GM23338 (cell line): ENCODE data around the gene PLA2G4B. TPM values are rescaled to one million over a fixed set of nuclear protein-coding genes. Genes with fewer than 3 reads are reported as not detected.

Experiments used
- ATAC-seq: fragments of 200-7000 bp; cut with Tn5 transposase; 3 replicates; pipeline ENCODE4 v1.9.1; 2020
- DNase-seq: peaks from one replicate; pipeline ENCODE4 v3.0.0-alpha.2; 2015; ENCODE audit warnings: low spot score
- H2AFZ ChIP-seq: fragments of 200-600 bp; sonication (generic); 2 replicates; pipeline ENCODE4 v1.8.0; 2016; ENCODE audit warnings: antibody characterized with exemption, mild to moderate bottlenecking, moderate library complexity
- H3F3A ChIP-seq: fragments of 200-600 bp; sonication (generic); replicated peaks from 2 replicates; pipeline ENCODE4 v1.8.0; 2017; ENCODE audit warnings: antibody characterized with exemption, mixed run types, low read depth
- H3K27ac ChIP-seq: fragments of 200-600 bp; sonication (generic); 2 replicates; pipeline ENCODE4 v1.6.1; 2016; ENCODE audit warnings: low read depth
- H3K27me3 ChIP-seq: fragments of 200-600 bp; sonication (generic); 2 replicates; pipeline ENCODE4 v1.8.0; 2016; ENCODE audit warnings: mild to moderate bottlenecking, mixed run types, moderate library complexity; ENCODE audit not compliant: insufficient read depth
- H3K36me3 ChIP-seq: fragments of 200-600 bp; sonication (generic); 2 replicates; pipeline ENCODE4 v1.8.0; 2016; ENCODE audit warnings: mild to moderate bottlenecking; ENCODE audit not compliant: insufficient read depth
- H3K4me1 ChIP-seq: fragments of 200-600 bp; sonication (generic); 2 replicates; pipeline ENCODE4 v1.8.0; 2016; ENCODE audit warnings: mild to moderate bottlenecking, moderate library complexity; ENCODE audit not compliant: insufficient read depth
- H3K4me2 ChIP-seq: fragments of 200-600 bp; sonication (generic); 2 replicates; pipeline ENCODE4 v1.7.1; 2017; ENCODE audit warnings: mixed run types
- H3K4me3 ChIP-seq: fragments of 200-600 bp; sonication (generic); 2 replicates; pipeline ENCODE4 v1.6.1; 2016; ENCODE audit warnings: mixed run types
- H3K79me2 ChIP-seq: fragments of 200-600 bp; sonication (generic); replicated peaks from 2 replicates; pipeline ENCODE4 v1.8.0; 2017; ENCODE audit warnings: mild to moderate bottlenecking; ENCODE audit not compliant: insufficient read depth
- H3K9me2 ChIP-seq: fragments of 200-600 bp; sonication (generic); 2 replicates; pipeline ENCODE4 v1.8.0; 2017; ENCODE audit not compliant: insufficient read depth
- H4K20me1 ChIP-seq: fragments of 200-600 bp; sonication (generic); replicated peaks from 2 replicates; pipeline ENCODE4 v1.8.0; 2017; ENCODE audit warnings: mild to moderate bottlenecking; ENCODE audit not compliant: insufficient read depth
- H3K27ac Mint-ChIP-seq: 2 replicates; pipeline ENCODE4 v1.8.0; 2020; ENCODE audit warnings: inconsistent platforms, mild to moderate bottlenecking, moderate library complexity, mixed read lengths
- H3K27me3 Mint-ChIP-seq: 3 replicates; pipeline ENCODE4 v1.8.0; 2022; ENCODE audit warnings: low read depth, mild to moderate bottlenecking, moderate library complexity, mixed read lengths, inconsistent platforms; ENCODE audit not compliant: insufficient read depth, poor library complexity
- H3K36me3 Mint-ChIP-seq: 3 replicates; pipeline ENCODE4 v1.8.0; 2021; ENCODE audit warnings: low read depth, mild to moderate bottlenecking, inconsistent platforms, moderate library complexity, mixed read lengths
- H3K4me1 Mint-ChIP-seq: 3 replicates; pipeline ENCODE4 v1.8.0; 2020; ENCODE audit warnings: mild to moderate bottlenecking, inconsistent platforms, mixed read lengths
- H3K4me3 Mint-ChIP-seq: 3 replicates; pipeline ENCODE4 v1.8.0; 2021; ENCODE audit warnings: moderate library complexity, mild to moderate bottlenecking, inconsistent platforms, mixed read lengths
- H3K9me3 Mint-ChIP-seq: 3 replicates; pipeline ENCODE4 v1.8.0; 2020; ENCODE audit warnings: moderate library complexity, mild to moderate bottlenecking, inconsistent platforms, mixed read lengths
- EZH2 ChIP-seq: fragments of 200-600 bp; sonication (generic); IDR thresholded peaks from one replicate; pipeline ENCODE4 v1.8.0; 2017; ENCODE audit warnings: antibody characterized with exemption, mild to moderate bottlenecking, low read depth; ENCODE audit not compliant: unreplicated experiment
- JUNB ChIP-seq: IDR thresholded peaks from one replicate; pipeline ENCODE4 v1.6.1; 2016; ENCODE audit warnings: antibody characterized with exemption; ENCODE audit not compliant: unreplicated experiment
- NANOG ChIP-seq: IDR thresholded peaks from 2 replicates; pipeline ENCODE4 v1.6.1; 2016; ENCODE audit warnings: antibody characterized with exemption, borderline replicate concordance
- REST ChIP-seq: IDR thresholded peaks from one replicate; pipeline ENCODE4 v1.6.1; 2018; ENCODE audit warnings: antibody characterized with exemption; ENCODE audit not compliant: unreplicated experiment
- ZNF114 ChIP-seq: fragments of 250-450 bp; sonication (Bioruptor Pico); IDR thresholded peaks from 2 replicates; pipeline ENCODE4 v1.5.0; 2020; ENCODE audit warnings: mild to moderate bottlenecking, moderate library complexity
- ZNF331 ChIP-seq: fragments of 250-450 bp; sonication (Bioruptor Pico); IDR thresholded peaks from 2 replicates; pipeline ENCODE4 v1.5.0; 2020; ENCODE audit warnings: low read depth, mild to moderate bottlenecking, moderate library complexity
- polyA plus RNA-seq: library from polyadenylated mRNA; unstranded; fragments of >200 nt; fragmentation: Nextera tagmentation; extraction: Ambion mirVana; gene quantifications from 2 replicates; pipeline ENCODE4 v1.2.1, GENCODE V29; 2016
- total RNA-seq: library from RNA; depleted of rRNA; stranded (reverse); fragments of >200 nt; shearing (Covaris generic); gene quantifications from 2 replicates; pipeline ENCODE4 v1.2.3, GENCODE V29; 2014
- TF ChIP-seq, protein P1 (sequence below): IDR thresholded peaks from 2 replicates; pipeline ENCODE4 v1.6.1; 2016; ENCODE audit warnings: antibody characterized with exemption
- TF ChIP-seq, protein P2 (sequence below): fragments of 250-450 bp; sonication (Bioruptor Pico); IDR thresholded peaks from 2 replicates; pipeline ENCODE4 v1.5.0; 2020; ENCODE audit warnings: mild to moderate bottlenecking, moderate library complexity

PLA2G4B gene
- total and polyA plus RNA-seq, 2 experiments from 2014 or later: 4.4 to 9.6 TPM

DNA sequence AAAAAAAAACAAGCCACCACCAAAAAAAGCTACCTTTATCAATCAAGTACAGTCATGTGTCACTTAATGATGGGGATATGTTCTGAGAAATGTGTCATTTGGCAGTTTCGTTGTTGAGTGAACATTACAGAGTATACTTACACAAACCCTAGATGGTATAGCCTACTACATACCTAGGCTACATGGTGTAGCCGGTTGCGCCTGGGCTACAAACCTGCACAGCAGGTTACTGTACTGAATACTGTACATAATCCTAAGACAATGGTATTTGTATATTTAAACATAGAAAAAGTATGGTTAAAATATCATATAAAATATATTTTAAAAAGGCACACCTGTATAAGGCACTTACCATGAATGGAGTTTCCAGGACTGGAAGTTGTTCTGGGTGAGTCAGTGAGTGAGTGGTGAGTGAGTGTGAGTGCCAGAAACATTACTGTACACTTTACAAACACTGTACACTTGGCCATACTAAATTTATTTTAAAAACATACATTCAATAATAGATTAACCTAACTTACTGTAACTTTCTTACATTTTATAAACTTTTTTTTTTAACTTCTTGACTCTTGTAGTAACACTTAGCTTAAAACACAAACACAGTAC is 36.7 kb upstream of the PLA2G4B start:
- H3K4me3 ChIP-seq: no peak overlapping the region
- no peaks in the 10 kb centered on the region for H3K27me3 ChIP-seq
- no peak for DNase-seq
- Mint-ChIP-seq H3K36me3 (no peaks in the 10 kb centered on the region), H3K9me3 (no peaks in the 10 kb centered on the region), H3K27ac (no peak overlapping the region), H3K4me3 (no peak overlapping the region), H3K4me1 (peaks cover 2% of the 10 kb centered on the region; the same call in 1 of the 3 replicates), H3K27me3 (peaks cover 3% of the 10 kb centered on the region)
- H3K36me3 ChIP-seq: no peaks in the 10 kb centered on the region
- H3K4me2 ChIP-seq: no peak overlapping the region
- H4K20me1 ChIP-seq: no peaks in the 10 kb centered on the region; the same call in none of the 2 replicates
- no peak overlapping the region for H2AFZ ChIP-seq
- no peaks in the 10 kb centered on the region for H3F3A ChIP-seq
- H3K4me1 ChIP-seq: no peaks in the 10 kb centered on the region
- H3K27ac ChIP-seq: no peak overlapping the region
- no peaks in the 10 kb centered on the region for H3K9me2 ChIP-seq
- H3K79me2 ChIP-seq: no peaks in the 10 kb centered on the region
- TF ChIP-seq, protein P1, sequence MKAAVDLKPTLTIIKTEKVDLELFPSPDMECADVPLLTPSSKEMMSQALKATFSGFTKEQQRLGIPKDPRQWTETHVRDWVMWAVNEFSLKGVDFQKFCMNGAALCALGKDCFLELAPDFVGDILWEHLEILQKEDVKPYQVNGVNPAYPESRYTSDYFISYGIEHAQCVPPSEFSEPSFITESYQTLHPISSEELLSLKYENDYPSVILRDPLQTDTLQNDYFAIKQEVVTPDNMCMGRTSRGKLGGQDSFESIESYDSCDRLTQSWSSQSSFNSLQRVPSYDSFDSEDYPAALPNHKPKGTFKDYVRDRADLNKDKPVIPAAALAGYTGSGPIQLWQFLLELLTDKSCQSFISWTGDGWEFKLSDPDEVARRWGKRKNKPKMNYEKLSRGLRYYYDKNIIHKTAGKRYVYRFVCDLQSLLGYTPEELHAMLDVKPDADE: no peak
- TF ChIP-seq, protein P2, sequence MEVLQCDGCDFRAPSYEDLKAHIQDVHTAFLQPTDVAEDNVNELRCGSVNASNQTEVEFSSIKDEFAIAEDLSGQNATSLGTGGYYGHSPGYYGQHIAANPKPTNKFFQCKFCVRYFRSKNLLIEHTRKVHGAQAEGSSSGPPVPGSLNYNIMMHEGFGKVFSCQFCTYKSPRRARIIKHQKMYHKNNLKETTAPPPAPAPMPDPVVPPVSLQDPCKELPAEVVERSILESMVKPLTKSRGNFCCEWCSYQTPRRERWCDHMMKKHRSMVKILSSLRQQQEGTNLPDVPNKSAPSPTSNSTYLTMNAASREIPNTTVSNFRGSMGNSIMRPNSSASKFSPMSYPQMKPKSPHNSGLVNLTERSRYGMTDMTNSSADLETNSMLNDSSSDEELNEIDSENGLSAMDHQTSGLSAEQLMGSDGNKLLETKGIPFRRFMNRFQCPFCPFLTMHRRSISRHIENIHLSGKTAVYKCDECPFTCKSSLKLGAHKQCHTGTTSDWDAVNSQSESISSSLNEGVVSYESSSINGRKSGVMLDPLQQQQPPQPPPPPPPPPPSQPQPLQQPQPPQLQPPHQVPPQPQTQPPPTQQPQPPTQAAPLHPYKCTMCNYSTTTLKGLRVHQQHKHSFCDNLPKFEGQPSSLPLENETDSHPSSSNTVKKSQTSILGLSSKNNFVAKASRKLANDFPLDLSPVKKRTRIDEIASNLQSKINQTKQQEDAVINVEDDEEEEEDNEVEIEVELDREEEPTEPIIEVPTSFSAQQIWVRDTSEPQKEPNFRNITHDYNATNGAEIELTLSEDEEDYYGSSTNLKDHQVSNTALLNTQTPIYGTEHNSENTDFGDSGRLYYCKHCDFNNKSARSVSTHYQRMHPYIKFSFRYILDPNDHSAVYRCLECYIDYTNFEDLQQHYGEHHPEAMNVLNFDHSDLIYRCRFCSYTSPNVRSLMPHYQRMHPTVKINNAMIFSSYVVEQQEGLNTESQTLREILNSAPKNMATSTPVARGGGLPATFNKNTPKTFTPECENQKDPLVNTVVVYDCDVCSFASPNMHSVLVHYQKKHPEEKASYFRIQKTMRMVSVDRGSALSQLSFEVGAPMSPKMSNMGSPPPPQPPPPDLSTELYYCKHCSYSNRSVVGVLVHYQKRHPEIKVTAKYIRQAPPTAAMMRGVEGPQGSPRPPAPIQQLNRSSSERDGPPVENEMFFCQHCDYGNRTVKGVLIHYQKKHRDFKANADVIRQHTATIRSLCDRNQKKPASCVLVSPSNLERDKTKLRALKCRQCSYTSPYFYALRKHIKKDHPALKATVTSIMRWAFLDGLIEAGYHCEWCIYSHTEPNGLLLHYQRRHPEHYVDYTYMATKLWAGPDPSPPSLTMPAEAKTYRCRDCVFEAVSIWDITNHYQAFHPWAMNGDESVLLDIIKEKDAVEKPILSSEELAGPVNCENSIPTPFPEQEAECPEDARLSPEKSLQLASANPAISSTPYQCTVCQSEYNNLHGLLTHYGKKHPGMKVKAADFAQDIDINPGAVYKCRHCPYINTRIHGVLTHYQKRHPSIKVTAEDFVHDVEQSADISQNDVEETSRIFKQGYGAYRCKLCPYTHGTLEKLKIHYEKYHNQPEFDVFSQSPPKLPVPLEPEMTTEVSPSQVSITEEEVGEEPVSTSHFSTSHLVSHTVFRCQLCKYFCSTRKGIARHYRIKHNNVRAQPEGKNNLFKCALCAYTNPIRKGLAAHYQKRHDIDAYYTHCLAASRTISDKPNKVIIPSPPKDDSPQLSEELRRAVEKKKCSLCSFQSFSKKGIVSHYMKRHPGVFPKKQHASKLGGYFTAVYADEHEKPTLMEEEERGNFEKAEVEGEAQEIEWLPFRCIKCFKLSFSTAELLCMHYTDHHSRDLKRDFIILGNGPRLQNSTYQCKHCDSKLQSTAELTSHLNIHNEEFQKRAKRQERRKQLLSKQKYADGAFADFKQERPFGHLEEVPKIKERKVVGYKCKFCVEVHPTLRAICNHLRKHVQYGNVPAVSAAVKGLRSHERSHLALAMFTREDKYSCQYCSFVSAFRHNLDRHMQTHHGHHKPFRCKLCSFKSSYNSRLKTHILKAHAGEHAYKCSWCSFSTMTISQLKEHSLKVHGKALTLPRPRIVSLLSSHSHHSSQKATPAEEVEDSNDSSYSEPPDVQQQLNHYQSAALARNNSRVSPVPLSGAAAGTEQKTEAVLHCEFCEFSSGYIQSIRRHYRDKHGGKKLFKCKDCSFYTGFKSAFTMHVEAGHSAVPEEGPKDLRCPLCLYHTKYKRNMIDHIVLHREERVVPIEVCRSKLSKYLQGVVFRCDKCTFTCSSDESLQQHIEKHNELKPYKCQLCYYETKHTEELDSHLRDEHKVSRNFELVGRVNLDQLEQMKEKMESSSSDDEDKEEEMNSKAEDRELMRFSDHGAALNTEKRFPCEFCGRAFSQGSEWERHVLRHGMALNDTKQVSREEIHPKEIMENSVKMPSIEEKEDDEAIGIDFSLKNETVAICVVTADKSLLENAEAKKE (CRISPR knock-in tag): no peak
- ATAC-seq: no peak

DNA sequence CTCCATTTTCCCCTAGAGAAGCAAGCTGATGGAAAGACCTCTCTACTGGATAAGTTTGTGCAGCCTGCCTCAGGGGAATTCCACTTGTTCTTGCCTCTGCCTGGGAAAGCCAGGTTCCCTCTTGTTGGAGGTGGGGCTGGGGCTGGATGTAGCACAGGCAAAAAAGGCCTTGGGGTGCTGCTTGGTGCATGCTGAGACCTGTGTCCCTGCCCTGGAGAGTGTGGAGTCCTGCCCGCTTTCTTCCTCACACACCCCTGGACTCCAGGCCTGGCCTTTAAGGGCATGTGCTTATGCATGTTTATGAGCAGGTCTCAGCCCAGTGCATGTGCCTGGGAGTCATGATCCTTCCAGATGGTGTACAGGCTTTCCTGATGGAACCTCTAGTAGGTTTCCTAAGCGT is 34.3 kb upstream of the PLA2G4B start:
- Histone ChIP-seq H3K27me3 (no peaks in the 10 kb centered on the region), H3K9me2 (no peaks in the 10 kb centered on the region), H4K20me1 (no peaks in the 10 kb centered on the region; the same call in 1 of the 2 replicates), H3K4me1 (no peaks in the 10 kb centered on the region), H3K36me3 (no peaks in the 10 kb centered on the region), H2AFZ (no peak overlapping the region), H3K79me2 (no peaks in the 10 kb centered on the region), H3K27ac (no peak overlapping the region), H3F3A (no peaks in the 10 kb centered on the region), H3K4me3 (no peak overlapping the region), H3K4me2 (no peak overlapping the region)
- peak overlapping the region; percentile 84 for H3K27ac Mint-ChIP-seq
- H3K36me3 Mint-ChIP-seq: no peaks in the 10 kb centered on the region
- no peaks in the 10 kb centered on the region; the same call in 2 of the 3 replicates for H3K9me3 Mint-ChIP-seq
- peaks cover 6% of the 10 kb centered on the region for H3K4me1 Mint-ChIP-seq
- TF ChIP-seq ZNF114 (CRISPR knock-in tag): no peak
- TF ChIP-seq ZNF331 (CRISPR knock-in tag): no peak
- no peak for TF ChIP-seq NANOG
- TF ChIP-seq JUNB: no peak
- TF ChIP-seq, protein P1: no peak
- TF ChIP-seq EZH2: no peak
- no peak for TF ChIP-seq REST
- no peak for ATAC-seq
- H3K4me3 Mint-ChIP-seq: no peak overlapping the region
- no peak for DNase-seq
- peaks cover 3% of the 10 kb centered on the region for H3K27me3 Mint-ChIP-seq
